GM20431 (cell line): ENCODE data around the gene TENM4.

Experiments used
- in situ Hi-C: fragments of 300-500 bp; cut with MseI, MboI; formaldehyde crosslinking; loops from one replicate; pipeline ENCODE4 v1.15.0; 2020; ENCODE audit warnings: low sequenced_read_pairs; ENCODE audit not compliant: unreplicated experiment

Gene TENM4

DNA sequence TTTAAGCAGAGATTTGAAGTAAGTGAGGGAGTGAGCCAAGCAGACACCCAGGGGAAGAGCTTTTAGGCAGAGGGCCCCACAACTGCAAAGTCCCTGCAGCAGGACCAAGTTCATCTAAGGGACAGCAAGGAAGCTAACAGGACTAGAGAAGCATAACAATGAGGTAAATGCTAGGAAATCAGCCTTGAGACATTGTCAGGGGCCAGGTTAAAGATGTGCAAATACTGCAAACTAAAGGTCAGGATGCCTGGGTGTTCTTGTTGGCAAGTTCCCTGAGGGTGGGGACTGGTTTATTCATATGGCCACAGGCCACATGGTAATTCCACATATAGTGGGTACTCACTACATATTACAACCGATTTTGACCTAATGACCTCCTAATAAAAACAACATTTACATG, 467.0 kb downstream of the TENM4 start:
- in situ Hi-C loops = no loop called here

DNA sequence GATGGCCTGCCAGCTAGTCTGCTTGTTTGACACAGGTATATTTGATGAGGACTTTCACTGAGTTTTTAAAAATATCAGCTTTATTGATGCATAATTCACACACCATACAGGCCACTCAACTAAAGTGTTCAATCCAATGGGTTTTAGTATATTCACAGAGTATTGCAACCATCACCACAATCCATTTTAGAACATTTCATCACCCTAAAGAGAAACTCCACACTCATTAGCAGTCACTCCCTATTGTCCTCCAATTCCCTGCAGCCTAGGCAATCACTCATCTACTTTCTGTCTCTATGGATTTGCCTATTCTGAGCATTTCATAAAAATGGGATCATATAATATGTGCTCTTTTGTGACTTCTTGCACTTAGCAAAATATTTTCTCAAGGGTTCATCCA, 468.2 kb downstream of the TENM4 start:
- in situ Hi-C loops = no loop called here

DNA sequence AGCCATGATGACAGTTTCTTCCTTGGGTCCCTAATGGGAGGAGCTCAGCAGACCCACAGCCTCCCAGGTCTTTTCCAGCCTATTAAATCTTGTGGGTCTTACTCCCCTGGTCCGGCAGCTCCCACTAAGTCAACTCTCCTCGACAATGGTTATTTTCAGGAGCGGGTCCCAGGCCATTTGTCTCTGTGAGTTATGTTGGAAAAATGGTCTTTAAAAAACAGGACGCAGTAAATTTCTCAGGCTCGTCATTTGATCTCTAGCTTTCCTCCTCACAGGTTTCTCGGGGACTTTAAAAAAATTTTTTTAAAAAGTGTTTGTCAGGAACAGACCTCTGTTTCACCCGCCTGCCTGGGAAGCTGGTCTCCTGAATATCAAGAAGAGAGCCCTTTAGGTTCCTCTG, 468.7 kb downstream of the TENM4 start:
- in situ Hi-C loops = no loop called here

- in situ Hi-C loops = no loop called here
Observed at GRCh38 chr11:78967811-78968210, 473.0 kb downstream of the TENM4 start.

DNA sequence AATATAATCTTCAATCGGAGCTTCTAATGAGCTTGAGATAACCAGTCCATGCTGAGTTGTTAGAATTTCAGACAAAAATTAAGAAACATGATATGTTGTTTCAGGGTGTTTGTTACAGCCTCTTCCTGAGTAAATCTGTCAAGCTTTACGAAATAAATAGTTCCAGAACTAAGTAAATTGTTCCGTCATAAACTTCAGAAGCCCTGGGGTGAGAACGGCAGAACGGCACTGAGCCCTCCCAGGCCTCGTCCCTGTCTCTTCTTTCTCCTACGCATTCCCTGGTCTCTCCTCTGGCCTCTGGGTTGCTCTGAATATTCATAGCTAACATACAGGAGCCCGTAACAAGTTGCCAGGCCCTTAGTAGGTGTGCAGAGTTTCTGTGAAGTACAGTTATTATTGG, 475.4 kb downstream of the TENM4 start:
- in situ Hi-C loops = no loop called here

GRCh38 chr11:78961937-78962701, 478.7 kb downstream of the TENM4 start:
- in situ Hi-C loops = no loop called here

GRCh38 chr11:78961247-78961646, 479.6 kb downstream of the TENM4 start:
- in situ Hi-C loops = no loop called here

DNA sequence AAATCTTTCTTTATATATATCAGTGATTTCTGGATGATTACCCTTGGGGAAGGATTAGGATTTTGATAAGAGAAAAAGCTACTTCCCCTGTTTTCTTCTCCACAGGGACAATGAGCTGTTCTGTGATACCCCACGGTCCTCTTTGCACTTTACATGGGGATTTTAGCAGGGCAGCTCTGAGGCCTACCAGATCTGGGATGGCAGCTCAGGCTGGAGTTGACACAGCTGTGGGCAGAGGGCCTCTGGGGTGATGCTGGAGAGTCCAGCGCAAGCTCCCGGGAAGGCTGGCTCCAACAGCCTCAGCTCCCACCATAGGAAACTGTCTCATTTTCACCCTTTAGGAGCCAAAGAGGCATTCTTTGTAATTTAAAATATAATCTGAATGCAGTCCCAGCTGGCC, 482.4 kb downstream of the TENM4 start:
- in situ Hi-C loops = no loop called here

GRCh38 chr11:78957476-78958245, 483.2 kb downstream of the TENM4 start:
- in situ Hi-C loops = no loop called here

DNA sequence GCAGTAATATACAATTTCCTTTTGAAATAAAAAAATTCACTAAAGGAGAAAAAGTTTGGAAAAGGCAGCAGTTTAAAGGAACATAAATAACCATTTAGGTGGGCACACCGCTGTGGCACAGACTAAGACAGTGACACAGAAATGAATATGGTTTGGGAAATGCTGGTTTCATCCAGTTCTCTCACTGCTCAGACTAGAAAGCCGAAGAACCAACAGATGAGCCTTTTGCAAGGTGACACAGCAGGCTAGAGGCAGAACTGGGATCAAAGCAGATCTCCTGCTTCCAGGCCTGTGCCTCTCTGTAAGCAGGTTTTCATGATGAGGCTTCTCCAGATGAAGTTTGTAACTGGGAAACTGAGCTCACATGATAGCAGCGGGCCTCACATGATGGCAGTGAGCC, 486.1 kb downstream of the TENM4 start:
- in situ Hi-C loops = no loop called here

GRCh38 chr11:78954261-78954660, 486.6 kb downstream of the TENM4 start:
- in situ Hi-C loops = no loop called here

DNA sequence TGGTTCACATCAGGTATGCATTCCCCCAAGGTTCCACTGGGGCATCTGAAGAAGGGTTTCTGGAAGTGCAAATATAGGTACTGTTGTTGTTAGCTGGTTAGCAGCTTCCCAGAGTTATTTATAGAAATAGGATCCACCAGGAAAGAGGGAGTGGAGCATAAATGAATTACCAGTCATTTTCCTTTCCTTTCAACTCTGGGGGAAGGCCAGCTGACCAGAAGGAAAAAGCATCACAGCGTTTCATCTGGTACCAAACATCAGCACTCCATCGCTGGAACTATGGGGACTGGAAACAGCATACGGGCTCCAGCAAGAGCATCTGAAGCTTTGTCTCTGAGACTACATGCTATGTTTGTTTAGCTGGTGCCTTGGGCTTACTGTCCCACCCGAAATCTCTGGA, 487.9 kb downstream of the TENM4 start:
- in situ Hi-C loops = no loop called here

DNA sequence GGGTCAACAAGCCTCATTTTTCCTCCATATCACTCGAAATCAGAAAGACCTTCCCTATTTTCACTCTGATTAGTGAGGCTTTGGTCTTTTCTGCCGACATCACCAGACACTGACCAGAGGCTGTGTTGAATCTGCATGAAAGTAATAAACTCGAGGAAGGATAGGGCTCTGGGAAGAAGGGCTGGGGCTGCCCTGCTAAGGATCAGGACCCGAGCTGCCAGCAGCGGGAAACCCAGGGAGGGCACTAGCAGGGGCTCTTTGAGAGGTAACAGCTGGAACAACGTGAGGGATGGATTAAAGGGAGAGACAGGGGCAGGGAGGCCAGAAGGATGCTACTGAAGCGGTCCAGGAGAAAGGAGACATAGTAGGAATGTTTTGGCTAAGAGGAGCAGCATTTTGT, 488.7 kb downstream of the TENM4 start:
- in situ Hi-C loops = no loop called here

GRCh38 chr11:78949976-78950690, 490.7 kb downstream of the TENM4 start:
- in situ Hi-C loops = no loop called here

DNA sequence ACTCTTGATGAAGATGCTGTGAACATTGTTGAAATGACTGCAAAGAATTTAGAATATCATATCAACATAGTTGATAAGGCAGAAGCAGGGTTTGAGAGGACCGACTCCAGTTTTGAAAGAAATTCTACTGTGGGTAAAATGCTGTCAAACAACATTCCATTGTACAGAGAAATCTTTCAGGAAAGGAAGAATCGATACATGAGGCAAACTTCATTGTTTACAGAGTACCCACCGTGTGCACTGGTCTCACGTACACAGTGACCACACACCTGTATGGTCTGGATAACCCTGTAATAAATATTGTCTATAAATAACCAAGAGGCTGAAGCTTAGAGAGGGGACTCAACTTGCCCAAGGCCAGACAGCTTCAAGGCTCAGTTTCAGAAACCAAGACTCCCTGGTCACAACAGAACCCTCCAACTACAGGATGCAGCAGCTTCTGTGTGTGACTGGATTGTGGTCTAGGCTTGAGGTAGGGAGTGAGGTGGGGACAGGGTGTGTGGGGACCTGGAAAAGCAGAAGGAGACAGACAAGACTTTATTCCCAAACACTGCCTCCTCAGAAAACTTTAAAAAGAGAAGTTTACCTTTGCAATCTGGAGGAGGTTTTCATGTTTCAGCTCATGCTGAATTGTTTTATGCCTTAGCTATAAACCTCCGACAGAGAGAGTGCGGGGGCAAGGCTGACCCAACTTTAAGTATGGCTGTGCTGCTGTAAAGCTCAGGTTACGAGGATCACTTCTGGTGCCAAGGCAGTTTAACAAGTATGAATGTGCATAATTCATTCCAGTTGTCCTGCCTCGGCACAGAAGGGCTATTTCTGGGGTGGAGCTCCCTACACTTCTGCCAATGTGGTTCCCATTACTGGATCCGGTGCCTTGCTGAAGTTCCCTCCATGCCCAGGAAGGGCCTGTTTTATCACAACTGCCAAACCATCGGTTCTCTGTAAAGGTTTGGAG, 493.6 kb downstream of the TENM4 start:
- in situ Hi-C loops = no loop called here

DNA sequence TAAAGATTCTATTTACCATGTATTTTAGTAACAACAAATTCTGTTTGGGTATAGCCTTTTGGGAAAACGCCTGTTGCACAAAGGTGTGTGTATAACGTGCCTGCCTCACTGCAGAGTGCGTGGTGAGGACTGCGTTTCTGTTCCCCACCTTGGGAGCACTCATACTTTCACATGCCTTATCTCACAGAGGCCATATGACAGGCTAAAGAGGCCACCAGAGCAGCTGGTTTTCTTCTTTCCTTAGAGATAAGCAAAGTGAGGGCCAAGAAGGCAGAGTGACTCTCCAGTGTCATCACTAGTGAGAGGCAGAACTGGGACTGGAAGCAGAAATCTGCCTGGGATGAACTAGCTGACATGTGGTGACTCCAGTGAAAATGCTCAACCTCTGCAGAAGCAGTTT, 497.0 kb downstream of the TENM4 start:
- in situ Hi-C loops = no loop called here

DNA sequence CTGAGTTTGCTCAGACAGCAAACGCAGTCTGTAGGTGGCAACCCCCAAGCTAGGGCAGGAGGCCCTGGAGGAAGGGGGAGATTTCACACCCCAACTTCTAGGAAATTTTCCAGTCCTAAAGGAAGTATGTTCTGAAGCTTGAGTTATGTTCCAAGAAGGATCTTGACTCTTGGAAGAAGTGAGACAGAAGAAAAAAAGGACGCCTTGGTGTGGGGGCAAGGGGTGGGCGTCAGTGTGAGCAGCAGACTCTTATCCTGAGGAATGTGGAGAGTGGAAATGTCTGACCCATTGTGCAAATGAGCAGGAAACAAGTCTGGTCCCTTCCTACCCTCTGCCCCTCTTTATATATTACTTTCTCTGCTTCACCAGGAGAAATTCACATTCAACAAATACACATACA, 497.7 kb downstream of the TENM4 start:
- in situ Hi-C loops = no loop called here

DNA sequence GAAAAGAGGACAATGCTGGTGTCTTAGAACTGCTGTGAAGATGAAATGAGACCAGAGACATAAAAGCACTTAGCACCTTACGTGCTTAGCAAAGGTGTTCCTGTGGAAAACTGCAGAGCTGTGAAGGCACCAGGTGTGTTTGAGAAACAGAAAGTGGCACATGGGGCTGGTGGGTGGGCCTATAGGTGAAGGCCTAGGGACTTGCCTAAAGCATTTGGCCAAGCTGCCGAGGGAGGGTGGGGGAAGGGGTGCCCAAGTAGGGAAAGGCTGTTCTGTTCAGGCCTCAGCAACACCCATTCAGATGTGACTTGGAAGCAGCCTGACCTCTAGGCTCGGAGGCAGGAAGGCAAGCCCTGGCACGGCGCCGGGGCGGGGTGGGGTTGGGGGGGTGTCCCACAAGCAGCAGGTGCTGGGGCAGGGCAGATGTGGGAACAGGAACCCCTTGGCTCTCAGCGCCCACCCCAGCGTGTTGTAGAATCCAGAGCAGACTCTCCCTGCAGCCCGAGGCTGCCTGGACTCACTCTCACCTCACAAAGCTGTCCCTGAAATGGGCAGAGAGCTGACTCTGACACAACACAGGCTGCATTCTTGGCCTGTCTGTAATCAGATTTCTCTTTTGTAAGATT, 499.5 kb downstream of the TENM4 start:
- in situ Hi-C loops = no loop called here

DNA sequence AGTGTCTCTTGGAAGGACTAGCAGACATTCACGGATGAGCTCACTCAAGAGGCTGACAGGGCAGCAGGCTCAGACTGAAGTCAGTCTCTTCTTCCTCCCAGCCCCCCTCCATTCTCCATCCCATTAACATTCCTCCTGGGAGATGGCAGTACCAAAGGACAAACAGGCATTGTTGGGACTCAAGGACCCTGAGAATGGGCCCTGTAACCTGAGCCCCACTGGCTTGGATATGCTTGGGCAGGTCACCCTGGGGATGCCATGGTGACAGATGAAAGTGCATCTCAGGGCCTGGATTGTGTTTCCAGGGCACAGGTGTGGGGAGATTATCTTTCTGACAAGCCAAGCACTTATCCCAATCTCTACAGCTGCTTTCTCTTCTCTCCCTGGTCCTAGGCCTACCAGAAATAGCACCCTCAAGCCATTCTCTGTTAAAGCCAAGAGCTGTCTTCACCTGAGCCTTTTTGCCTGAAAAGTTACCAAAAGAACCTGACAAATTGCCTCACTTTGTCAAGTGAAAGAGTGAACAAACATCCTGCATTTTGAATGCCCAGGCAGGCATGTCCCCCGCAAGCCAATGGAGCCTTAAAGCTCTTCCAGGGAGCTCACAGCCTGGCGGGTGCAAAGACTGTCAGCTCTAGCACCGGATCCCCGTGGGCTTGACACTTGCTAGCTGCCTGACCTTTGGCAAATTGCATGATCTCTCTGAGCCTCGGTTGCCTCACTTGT, 500.2 kb downstream of the TENM4 start:
- in situ Hi-C loops = no loop called here
